ENCODE measurements around the gene MSX1.
A peak's percentile ranks its signal among the peaks of the same experiment; 100 is the strongest.
"Not testable (repeated sequence)": the region's sequence is repeated elsewhere in the genome, so short reads cannot be mapped to it uniquely, and the experiment has no call there.

The MSX1 gene

DNA sequence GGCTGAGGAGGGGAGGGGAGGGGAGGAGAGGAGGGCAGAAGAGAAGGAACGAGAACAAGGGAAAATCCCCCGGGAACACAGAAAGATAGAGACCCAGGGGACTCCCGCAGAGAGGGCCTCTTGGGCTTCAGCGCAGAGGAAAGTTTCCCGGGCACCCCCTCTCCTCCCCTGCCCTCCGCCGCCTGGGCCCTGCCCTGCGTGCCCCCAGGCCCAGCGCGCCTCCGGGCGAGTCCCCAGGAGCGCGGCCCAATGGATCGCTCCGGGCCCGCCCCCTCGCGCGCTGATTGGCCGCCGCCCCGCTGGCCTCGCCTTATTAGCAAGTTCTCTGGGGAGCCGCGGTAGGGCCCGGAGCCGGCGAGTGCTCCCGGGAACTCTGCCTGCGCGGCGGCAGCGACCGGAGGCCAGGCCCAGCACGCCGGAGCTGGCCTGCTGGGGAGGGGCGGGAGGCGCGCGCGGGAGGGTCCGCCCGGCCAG is at the start of gene MSX1:
MSX1 (plus strand) TSS at position 341 of the 474 bp plus-strand sequence. CDS start 235 bp downstream, outside the sequence.
- peak; percentile 83 for DNase-seq (ENCODE audit: low spot score)

DNA sequence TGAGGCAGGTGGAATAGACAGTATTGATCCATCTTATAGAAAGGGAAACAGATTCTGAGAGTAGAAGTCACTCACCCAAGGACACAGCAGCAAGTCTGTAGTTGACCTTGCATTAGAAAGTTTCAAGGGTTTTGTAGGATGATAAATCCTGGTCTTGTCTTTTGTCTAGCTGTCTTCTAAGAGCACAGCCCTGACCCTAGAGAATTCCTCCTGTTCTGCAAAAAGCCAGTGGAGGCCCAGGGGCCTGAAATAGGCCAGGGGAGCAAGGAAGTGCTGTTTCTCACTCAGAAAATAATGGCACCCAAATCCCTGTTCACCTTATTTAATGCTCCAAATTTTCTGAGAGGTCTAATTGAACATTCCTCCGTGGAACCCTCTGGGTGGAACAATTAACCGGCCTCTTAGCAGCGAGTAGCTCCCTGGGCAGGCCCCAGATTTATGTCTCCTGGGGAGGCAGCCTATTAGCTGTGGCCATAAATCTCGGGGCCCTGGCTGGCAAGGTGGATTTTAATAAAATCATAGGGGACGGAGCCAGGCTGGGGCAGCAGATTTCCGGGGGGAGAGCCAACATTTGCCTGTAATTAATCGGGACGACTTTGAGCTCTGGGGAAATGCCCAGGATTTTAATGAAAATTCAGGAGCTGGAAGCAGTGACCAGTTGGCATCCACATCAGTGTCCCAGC is 49.2 kb upstream of the MSX1 start:
- peak; percentile 9 for DNase-seq (ENCODE audit: low spot score)

DNA sequence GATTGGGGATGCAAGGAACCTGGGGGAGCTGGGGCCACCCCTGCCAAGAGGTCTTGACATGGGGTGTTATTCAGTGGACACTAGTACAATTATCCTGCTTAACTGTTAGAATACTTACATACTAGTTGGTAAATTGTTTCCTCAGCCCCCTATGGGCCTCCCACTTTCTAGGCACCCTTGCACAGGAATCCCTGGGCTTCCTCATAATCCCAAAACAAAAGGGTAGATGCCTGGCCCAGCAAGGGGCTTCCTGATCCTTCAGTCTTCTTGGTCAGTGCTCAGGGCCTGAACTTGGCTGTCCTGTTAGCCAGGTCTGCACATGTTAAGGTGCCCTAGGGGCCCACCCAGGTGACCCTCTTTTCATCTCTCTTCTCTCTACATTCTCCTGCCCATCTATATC is 48.7 kb upstream of the MSX1 start:
- DNase-seq (ENCODE audit: low spot score): no peak

DNA sequence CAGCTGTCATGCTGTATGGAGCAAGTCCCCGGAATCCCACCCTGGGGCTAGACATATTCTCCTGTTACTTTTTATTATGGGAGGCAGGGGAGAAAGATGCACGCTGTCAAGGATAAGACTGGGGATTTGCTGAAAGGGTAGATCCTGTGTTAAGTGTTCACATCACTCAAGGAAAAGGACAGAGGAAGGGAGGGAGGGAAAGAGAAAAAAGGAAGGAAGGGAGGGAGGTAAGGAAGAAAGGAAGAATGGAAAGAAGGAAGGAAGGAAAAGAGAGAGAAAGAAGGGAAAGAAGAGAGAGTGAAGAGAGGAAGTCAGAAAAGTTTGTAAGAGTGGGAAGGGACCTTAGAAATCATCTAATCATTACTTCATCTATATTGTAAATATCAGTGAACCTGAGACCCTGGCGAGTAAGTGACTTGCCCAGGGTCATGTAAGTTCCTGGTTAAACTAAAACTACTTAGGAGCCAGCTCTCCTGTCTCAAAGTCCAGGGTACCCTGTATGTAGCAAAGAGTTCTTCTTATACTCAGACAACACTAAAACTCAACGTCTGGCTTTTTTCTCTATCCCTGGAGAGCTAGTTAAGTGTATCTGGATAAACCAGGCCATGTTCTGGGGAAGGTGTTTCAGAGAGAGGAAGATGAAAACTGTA is 47.2 kb upstream of the MSX1 start:
- DNase-seq (ENCODE audit: low spot score): no peak

DNA sequence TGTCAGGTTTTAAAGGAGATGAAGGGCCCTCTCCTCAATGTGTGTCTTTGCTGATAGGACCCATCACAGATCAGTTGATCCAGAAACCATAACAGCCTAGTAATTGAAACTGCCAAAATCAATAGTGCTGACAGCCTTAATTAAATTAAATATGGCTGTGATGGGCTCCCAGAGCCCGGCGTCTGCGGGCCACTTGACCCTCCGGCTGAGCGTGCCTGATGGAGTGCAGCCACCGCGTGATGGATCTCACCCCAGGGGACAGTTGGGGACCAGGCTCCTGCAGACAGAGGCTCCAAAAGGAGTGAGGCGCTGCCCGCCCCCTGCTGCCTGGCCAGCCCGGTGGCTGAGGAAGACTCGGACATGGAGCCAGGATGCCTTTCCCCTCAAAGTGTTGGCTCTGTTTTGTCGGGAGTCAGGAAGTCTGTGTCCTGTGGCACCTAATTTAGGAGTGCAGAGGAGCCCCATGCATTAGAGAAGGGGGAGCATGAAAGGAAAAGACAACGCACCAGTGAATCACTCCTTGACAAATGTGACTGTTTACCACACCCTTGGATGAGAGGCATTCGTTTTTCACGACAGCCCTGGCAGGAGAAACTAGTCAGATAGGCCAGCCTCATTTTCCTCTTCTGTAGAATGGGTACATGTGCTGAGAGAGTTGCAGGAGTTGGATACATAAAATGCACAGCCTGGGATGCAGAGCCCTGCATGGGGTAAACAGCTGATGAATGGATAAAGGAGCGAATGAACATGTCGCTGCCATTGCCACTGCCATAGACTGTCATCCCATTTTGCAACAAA is 40.9 kb upstream of the MSX1 start:
- no peak for DNase-seq (ENCODE audit: low spot score)

DNA sequence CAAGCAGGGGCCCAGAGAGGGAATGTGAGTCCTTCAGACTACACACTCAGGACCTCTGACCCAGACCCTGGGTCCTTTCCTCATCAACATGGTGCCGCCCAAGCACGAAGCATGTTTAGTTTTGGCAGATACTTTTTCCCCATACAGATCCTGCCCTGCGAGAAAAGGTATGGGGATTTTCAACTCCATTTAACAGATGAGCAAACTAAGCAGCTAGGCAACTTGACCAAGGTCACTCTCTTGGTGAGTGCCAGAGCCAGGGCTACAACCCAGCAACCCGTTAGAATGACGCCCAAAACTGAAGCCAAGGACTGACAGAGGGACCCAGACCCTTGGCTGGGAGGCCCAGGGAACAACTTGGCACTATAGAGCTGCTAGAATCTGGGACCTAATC is 40.3 kb upstream of the MSX1 start:
- DNase-seq (ENCODE audit: low spot score): no peak

DNA sequence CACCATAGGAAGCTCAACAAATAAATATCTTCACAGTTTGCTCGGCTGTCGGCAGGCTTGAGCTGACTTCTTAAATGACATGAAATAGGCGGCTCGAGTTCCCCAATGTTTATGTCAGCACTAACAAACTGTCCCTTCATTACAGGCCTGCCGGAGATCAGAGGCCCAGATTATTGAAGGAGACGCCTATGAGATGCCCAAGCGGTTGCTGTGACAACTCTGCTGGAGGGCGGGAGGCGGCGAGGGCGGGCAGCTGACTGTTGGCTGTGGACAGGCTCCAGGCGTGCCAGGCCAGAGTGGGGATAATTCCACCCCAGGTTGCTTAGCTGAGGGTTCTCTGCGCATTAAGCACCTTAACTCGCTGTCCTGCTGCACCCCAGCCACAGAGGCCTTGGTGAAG is 39.2 kb upstream of the MSX1 start:
- peak; percentile 91 for DNase-seq (ENCODE audit: low spot score)

DNA sequence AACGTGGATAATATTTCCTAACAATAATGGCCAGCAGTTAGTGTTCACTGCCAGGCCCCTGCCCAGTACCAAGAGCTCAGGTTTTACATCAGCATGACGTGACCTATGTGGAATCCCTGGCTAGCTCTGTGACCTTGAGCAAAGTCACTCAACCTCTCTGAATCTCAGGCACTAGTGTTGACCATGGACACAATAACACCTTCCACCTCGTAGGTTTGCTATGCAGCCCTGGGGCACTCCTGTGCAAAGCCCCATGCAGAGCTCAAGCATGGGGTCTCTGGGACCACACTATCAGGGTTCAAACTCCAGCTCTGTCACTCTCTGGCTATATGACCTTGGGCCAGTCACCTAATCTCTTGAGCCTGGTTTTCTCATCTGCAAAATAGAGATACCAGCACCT is 38.7 kb upstream of the MSX1 start:
- DNase-seq (ENCODE audit: low spot score): no peak

DNA sequence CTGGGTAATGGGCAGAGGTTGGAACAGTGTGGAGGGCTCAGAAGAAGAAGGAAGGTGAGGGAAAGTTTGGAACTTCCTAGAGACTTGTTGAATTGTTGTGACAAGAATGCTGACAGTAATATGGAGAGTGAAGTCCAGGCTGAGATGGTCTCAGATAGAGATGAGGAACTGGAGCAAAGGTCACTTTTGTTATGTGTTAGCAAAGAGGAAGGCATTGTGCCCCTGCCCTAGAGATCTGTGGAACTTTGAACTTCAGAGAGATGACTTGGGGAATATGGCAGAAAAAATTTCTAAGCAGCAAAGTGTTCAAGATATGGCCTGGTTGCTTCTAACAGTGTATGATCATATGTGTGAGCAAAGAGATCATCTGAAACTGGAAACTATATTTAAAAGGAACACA is 37.9 kb upstream of the MSX1 start:
- DNase-seq (ENCODE audit: low spot score): no peak

DNA sequence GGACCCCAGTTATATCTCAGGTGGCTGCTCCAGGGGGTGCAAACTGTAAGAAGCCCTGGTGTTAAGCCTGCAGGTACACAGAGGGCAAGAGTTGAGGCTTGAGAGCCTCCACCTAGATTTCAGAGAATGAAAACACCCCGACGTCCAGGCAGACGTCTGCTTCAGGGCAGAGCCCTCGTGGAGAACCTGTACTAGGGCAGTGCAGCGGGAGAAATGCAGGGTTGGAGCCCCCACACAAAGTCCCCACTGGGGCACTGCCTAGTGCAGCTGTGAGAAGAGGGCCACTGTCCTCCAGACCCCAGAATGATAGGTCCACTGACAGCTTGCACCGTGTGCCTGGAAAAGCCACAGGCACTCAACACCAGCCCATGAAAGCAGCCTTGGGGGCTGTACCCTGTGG is 37.2 kb upstream of the MSX1 start:
- not testable (repeated sequence) for DNase-seq (ENCODE audit: low spot score)

DNA sequence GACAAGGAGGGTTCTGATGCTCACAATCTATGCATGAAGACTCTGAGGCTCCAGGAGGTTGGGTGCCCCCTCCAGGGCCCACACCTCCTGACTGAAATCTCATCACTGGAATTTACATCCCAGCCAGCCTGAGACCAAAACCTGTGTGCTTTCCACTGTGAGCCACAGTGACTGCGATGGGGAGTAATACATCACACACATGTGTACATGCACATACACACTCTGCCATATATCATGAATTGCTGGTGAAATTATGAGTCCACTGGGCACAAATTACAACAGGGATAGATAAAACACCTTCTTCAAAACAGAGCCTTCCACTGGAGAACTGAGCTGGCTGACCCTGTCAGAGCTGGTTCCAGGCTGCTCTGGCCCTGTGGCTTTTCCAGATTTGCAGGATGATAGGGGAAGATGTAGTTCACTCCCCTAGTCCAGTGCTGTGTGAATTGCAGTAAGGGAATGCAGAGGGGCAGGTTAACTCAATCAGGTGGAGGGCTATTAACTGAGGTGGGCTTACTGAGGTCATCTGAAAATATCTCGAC is 35.8 kb upstream of the MSX1 start:
- DNase-seq (ENCODE audit: low spot score): no peak

DNA sequence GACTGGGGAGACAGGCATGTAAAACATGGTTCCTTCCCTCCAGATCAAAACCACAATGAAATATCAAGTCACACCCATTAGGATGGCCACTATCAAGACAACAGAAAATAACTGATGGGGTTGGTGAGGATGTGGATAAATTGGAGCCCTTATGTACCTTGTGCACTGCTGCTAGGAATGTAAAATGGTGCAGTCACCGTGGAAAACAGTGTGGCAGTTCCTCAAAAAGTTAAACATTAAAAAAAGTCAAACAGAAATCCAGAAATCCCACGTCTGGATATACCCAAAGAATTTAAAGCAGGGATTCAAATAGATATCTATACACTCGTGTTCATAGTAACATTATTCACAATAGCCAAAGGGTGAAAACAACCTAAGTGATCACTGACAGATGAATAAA is 35.2 kb upstream of the MSX1 start:
- DNase-seq (ENCODE audit: low spot score): no peak

DNA sequence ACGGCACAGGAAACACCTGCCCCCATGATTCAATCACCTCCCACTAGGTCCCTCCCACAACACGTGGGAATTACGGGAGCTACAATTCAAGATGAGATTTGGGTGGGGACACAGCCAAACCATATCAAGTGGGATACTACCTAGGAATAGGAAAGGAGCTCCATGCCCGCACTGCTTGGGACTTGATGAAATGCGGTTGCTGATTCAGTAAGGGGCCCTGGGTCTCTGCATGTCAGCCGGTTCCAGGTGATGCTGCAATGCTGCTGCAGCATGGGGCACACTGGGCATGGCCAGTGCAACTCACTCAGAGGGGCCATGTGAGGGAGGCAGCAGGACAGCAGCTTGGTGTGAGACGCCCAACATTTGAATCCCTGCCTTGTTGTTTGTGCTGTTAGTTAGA is 34.0 kb upstream of the MSX1 start:
- DNase-seq (ENCODE audit: low spot score): no peak

DNA sequence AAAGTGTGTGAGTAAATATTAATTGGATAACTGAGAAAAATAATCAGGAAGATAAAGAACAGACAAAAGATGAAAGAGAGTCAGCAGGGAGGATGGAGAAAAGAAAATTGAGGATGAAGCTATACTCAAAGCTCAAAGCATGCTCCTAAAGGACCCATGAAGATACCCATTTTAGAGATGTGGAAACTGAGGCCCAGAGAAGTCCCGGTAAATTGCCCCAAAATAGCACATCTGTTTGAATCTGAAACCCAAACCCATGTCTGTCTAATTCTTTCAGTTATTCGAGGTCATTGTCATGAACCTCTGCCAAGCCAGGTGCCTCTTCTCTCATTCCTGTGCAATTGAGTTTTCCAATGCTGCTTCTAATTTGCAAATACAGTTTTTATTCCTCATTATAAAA is 29.6 kb upstream of the MSX1 start:
- no peak for DNase-seq (ENCODE audit: low spot score)

DNA sequence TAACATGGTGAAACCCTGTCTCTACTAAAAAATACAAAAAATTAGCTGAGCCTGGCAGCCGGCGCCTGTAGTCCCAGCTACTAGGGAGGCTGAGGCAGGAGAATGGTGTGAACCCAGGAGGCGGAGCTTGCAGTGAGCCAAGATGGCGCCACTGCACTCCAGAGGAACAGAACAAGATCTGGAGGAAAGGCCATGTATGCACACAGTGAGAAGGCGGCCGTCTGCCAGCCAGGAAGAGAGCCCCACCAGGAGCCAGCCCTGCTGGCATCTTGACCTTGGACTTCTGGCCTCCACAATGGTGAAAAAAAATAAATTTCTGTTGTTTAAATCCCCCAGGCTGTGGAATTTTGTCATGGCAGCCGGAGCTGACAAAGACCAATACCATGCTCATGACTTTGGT is 28.2 kb upstream of the MSX1 start:
- no peak for DNase-seq (ENCODE audit: low spot score)

DNA sequence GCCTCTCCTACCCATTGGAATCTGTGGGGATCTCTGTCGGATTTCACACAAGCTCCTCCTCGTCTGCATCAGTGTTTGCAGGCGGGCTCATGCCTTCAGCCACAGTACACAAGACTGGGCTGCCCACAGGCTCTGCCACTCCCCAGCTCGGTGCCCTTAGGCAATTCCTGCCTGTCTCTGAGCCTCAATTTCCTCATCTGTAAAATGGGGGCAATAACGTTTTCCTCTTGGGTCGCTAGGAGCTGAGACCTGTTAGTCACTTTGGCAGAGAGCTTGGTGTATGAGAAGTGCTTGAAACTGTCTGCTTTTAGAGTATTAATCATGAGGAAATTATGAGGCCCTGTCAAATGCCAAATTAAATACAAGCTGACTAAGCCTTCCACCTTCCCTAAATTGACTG is 27.6 kb upstream of the MSX1 start:
- DNase-seq (ENCODE audit: low spot score): no peak

DNA sequence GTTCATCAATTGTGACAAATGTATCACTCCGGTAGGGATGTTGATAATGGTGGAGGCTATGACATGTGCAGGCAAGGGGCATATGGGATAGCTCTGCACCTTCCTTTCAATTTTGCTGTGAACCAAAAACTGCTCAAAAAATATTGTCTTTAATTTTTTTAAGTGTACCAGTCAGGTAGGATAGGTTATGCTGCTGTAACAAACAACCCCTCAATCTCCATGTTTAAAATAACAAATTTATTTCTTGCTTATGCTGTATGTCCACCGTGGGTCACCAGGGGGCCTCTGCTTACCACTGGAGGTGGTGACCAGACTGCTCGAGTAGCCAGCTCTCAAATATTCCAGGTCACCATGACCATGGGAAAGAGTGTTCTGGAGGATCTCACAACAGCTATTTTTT is 23.4 kb upstream of the MSX1 start:
- DNase-seq (ENCODE audit: low spot score): no peak

DNA sequence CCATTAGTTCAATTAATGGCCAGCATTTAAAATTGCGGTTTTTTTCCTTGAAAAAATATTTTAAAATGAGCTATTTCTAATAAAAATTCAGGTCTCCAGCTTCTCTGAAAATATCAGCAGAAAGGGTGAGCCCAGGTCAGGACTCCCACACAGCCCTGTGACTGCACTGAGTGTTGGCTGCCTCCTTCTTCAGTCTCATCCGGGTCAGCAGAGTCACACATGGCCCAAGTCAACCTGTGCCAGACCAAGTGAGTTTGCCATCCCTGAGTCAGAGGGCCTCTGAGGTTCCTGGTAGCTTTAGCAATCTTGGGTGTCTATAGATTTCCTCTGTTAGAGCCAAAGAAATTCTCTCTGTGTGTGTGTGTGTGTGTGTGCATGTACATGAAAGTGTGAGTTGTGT is 22.1 kb upstream of the MSX1 start:
- DNase-seq (ENCODE audit: low spot score): no peak

DNA sequence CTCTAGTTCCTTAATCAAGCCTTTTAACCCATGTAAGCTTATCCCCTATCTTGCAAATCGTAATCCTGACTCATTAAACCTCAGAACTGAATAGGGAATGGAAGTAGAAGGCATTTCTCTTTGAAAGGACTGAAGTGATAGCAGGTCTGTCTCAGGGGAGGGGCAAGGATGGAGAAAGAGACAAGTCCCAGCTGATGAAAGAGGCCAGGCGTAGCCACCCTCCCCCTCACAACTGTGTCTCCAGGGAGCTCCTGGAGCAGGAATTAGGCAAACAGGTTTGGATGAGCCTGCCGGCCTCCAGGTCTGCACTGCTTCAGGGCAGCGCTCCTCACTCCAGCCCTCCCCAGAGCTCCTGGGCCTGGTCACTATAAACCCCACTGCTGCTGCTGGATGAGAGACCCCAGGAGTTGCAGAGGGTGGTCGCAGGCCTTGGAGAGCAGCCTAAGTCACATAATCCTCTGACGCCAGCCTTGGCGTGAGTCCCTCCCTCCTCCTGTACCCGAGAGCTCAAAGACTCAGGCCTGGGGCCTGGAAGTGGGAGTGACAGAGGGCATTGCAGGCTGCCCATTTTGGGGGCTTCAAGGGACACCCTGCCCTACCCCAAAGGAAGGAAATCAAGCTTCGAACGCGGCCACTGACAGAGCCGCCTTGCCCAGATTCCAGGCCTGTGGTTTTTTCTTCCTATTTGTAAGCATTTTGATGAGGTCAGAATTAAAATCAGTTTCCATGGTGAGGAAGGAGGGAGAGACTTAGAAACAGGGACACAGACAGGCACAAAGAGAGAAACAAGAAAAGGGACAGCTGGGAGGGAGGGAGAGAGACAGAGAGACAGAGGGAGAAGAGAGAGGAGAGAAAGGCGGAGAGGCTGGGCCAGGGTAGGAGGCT is 21.2 kb upstream of the MSX1 start:
- no peak for DNase-seq (ENCODE audit: low spot score)

DNA sequence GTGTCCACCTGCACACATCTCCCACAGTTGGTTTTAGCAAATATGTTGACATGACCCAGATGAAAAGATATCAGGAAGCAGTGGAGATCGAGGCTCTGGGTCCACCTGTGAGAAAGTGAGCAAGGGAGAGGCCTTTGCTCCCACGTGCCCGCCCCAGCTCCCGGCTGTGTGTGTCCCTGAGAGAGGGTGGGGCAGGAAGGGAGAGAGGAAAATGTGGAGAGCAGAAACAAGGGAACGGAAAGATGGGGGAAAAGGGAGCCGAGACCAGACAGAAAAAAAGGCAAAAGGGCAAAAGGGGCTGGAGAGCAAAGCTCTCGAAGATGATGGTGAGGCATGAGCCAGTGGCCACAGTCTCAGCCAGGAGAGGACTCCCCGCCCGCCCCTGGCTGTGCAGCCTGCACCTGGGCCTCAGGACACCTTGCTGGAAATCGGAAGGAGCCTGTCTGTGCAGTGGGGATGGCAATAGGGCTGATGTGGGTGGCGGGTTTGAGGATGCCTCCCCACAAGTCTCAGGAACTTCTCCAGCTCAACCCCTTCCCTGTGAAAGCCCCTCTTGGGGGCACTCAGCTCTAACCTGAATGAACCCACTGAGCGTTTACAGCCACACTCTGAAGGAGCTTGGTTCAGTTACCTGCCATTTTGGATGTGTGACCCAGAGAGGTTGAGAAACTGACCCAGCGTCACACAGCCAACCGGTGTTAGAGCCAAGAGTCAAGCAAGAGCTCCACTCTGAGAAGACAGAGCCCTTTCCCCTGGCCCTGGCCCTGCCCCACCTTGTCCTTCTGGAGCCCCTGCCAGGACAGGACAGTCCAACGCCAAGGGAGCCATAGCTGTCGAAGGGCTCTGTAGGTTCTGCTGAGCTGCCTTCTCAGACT is 20.3 kb upstream of the MSX1 start:
- DNase-seq (ENCODE audit: low spot score): no peak

DNA sequence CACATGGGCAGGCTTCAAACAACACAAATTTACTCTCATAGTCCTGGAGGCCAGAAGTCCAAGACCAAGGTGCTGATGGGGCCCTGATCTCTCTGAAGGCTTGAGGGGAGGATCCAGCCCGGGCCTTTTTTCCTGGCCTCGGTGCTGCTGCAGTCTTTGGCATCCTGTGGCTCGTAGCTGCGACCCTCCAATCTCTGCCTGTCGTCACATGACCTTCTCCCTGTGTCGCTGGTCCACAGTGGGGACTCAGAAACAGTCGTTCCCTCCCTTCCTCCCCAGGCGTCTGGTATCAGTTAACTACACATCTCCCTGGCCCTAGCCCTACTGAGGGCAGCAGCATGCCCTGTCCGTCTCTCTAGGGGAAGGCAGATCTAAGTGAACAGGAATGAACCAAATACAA is 19.1 kb upstream of the MSX1 start:
- DNase-seq (ENCODE audit: low spot score): no peak

All from pons (tissue), 1 donor.